8988T (cell line): ENCODE results near the gene NPIPA3.
"Not testable (repeated sequence)": the region's sequence is repeated elsewhere in the genome, so short reads cannot be mapped to it uniquely, and the experiment has no call there.

Experiments used
- DNase-seq: peaks from one replicate; pipeline ENCODE4 v3.0.0; 2011

NPIPA3 gene

GRCh38 chr16:14703156-14704011, at the start of gene NPIPA3:
TSS of gene NPIPA3 (plus strand) at chr16:14703411. CDS start at chr16:14708944, 5,533 bp downstream.
- not testable (repeated sequence) for DNase-seq

- DNase-seq, result no peak
Observed at GRCh38 chr16:14658063-14658462, 45.1 kb upstream of the NPIPA3 start.

- no peak for DNase-seq
Observed at GRCh38 chr16:14667347-14668266, 35.6 kb upstream of the NPIPA3 start.

GRCh38 chr16:14668556-14669223, 34.5 kb upstream of the NPIPA3 start:
- no peak for DNase-seq

- DNase-seq, result no peak
Observed at GRCh38 chr16:14669776-14670175, 33.4 kb upstream of the NPIPA3 start.

- DNase-seq, result no peak
Observed at GRCh38 chr16:14672403-14672971, 30.7 kb upstream of the NPIPA3 start.

GRCh38 chr16:14676633-14677032, 26.6 kb upstream of the NPIPA3 start:
- DNase-seq, result no peak

GRCh38 chr16:14677627-14678026, 25.6 kb upstream of the NPIPA3 start:
- DNase-seq, result no peak

- no peak for DNase-seq
Observed at GRCh38 chr16:14678748-14679497, 24.3 kb upstream of the NPIPA3 start.

GRCh38 chr16:14680396-14680795, 22.8 kb upstream of the NPIPA3 start:
- not testable (repeated sequence) for DNase-seq

GRCh38 chr16:14681115-14681514, 22.1 kb upstream of the NPIPA3 start:
- DNase-seq, result no peak

GRCh38 chr16:14682121-14682520, 21.1 kb upstream of the NPIPA3 start:
- DNase-seq, result no peak

- DNase-seq, result not testable (repeated sequence)
Observed at GRCh38 chr16:14685870-14686793, 17.1 kb upstream of the NPIPA3 start.

GRCh38 chr16:14694129-14694528, 9.1 kb upstream of the NPIPA3 start, which contains the start of gene PLA2G10:
TSS of gene PLA2G10 (minus strand) at chr16:14694308. CDS start at chr16:14694229, 79 bp downstream.
- not testable (repeated sequence) for DNase-seq

GRCh38 chr16:14701859-14702258, 1.4 kb upstream of the NPIPA3 start:
- not testable (repeated sequence) for DNase-seq

GRCh38 chr16:14702672-14703071, 539 bp upstream of the NPIPA3 start:
- DNase-seq, result not testable (repeated sequence)

- not testable (repeated sequence) for DNase-seq
Observed at GRCh38 chr16:14733233-14733632, 30.0 kb downstream of the NPIPA3 start.

GRCh38 chr16:14740832-14741385, 37.7 kb downstream of the NPIPA3 start:
- not testable (repeated sequence) for DNase-seq

- not testable (repeated sequence) for DNase-seq
Observed at GRCh38 chr16:14741794-14742193, 38.6 kb downstream of the NPIPA3 start.
